Parathyroid adenoma (tissue), 2 donors: ENCODE results near the gene PDZRN3.

Source experiments
- H2AFZ ChIP-seq: fragments of 300-600 bp; sonication (generic); one replicate; pipeline ENCODE4 v1.7.0; 2017; ENCODE audit warnings: antibody characterized with exemption, mild to moderate bottlenecking
- H3K27ac ChIP-seq: fragments of 300-600 bp; sonication (generic); one replicate; pipeline ENCODE4 v1.7.0; 2017
- H3K27me3 ChIP-seq: fragments of 300-600 bp; sonication (generic); one replicate; pipeline ENCODE4 v1.7.0; 2017; ENCODE audit warnings: low read length; ENCODE audit not compliant: control insufficient read depth, insufficient read depth
- H3K36me3 ChIP-seq: fragments of 300-600 bp; sonication (generic); one replicate; pipeline ENCODE4 v1.7.0; 2017; ENCODE audit warnings: low read length; ENCODE audit not compliant: control insufficient read depth, insufficient read depth
- H3K4me1 ChIP-seq: fragments of 300-600 bp; sonication (generic); one replicate; pipeline ENCODE4 v1.7.0; 2017; ENCODE audit warnings: control low read depth
- H3K4me2 ChIP-seq: fragments of 300-600 bp; sonication (generic); one replicate; pipeline ENCODE4 v1.7.0; 2017; ENCODE audit warnings: low read length
- H3K4me3 ChIP-seq: fragments of 300-600 bp; sonication (generic); one replicate; pipeline ENCODE4 v1.7.0; 2017; ENCODE audit warnings: low read depth, low read length
- H3K79me2 ChIP-seq: fragments of 300-600 bp; sonication (generic); one replicate; pipeline ENCODE4 v1.7.0; 2017; ENCODE audit warnings: control low read depth
- H3K9ac ChIP-seq: fragments of 300-600 bp; sonication (generic); one replicate; pipeline ENCODE4 v1.7.0; 2017; ENCODE audit warnings: mild to moderate bottlenecking
- H3K9me3 ChIP-seq: fragments of 300-600 bp; sonication (generic); one replicate; pipeline ENCODE4 v1.7.0; 2017; ENCODE audit warnings: low read length; ENCODE audit not compliant: control insufficient read depth
- TF ChIP-seq, protein P1 (sequence below): fragments of 300-600 bp; sonication (generic); IDR thresholded peaks from one replicate; pipeline ENCODE4 v1.7.0; 2017; ENCODE audit warnings: antibody characterized with exemption, mild to moderate bottlenecking
- donor health status: primary hyperparathyroidism.

PDZRN3 gene

DNA sequence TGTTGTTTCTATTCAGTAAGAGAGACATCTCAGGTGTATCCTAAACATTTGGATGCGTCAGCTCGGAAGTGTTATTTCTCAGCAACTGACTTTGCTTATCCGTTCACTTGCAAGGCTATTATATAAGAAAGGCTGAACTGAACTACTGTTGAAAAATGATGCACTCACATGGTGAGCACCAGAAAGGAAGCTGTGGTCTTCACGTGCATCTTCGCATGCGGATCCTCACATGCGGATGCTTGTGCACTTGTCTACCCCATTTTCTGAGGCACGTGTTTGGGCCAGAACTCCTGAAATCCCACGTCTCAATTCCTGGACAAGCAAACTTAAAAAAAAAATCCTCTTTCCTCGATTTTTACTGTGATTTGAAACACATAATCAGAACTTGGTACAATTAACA is 63.2 kb downstream of the PDZRN3 start:
- no peaks in the 10 kb centered on the region for H3K9me3 ChIP-seq
- no peak overlapping the region for H3K9ac ChIP-seq
- H2AFZ ChIP-seq: no peak overlapping the region
- no peak overlapping the region for H3K4me3 ChIP-seq
- H3K27me3 ChIP-seq: no peaks in the 10 kb centered on the region
- H3K27ac ChIP-seq: no peak overlapping the region
- no peaks in the 10 kb centered on the region for H3K36me3 ChIP-seq
- no peaks in the 10 kb centered on the region for H3K4me1 ChIP-seq
- no peaks in the 10 kb centered on the region for H3K79me2 ChIP-seq
- no peak overlapping the region for H3K4me2 ChIP-seq
- TF ChIP-seq, protein P1, sequence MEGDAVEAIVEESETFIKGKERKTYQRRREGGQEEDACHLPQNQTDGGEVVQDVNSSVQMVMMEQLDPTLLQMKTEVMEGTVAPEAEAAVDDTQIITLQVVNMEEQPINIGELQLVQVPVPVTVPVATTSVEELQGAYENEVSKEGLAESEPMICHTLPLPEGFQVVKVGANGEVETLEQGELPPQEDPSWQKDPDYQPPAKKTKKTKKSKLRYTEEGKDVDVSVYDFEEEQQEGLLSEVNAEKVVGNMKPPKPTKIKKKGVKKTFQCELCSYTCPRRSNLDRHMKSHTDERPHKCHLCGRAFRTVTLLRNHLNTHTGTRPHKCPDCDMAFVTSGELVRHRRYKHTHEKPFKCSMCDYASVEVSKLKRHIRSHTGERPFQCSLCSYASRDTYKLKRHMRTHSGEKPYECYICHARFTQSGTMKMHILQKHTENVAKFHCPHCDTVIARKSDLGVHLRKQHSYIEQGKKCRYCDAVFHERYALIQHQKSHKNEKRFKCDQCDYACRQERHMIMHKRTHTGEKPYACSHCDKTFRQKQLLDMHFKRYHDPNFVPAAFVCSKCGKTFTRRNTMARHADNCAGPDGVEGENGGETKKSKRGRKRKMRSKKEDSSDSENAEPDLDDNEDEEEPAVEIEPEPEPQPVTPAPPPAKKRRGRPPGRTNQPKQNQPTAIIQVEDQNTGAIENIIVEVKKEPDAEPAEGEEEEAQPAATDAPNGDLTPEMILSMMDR: no peak

DNA sequence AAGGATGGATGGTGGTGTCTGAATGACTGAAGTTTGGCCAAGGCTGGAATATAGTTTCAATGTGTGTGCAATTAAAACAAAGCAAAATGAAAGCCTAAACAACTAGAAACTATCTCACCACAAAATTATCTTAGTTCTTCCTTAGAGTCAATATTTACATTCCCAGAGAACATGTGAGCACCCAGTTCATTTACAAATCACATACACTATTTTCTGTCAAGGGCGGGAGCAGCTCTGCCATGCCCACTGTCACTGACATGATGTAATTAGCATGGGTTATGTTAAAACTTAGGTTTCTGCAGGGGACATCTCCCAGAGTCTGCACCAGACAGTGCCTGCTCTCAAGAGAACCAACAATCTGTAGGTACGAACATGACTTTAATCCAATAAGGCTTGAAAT is 65.0 kb downstream of the PDZRN3 start:
- Histone ChIP-seq H3K4me3 (no peak overlapping the region), H3K4me1 (no peaks in the 10 kb centered on the region), H3K9me3 (no peaks in the 10 kb centered on the region), H3K36me3 (no peaks in the 10 kb centered on the region), H3K27me3 (no peaks in the 10 kb centered on the region), H3K4me2 (no peak overlapping the region), H3K79me2 (no peaks in the 10 kb centered on the region), H2AFZ (no peak overlapping the region), H3K9ac (no peak overlapping the region), H3K27ac (no peak overlapping the region)
- TF ChIP-seq, protein P1: no peak

- no peaks in the 10 kb centered on the region for H3K36me3 ChIP-seq
- no peaks in the 10 kb centered on the region for H3K27me3 ChIP-seq
- TF ChIP-seq, protein P1: no peak
- no peak overlapping the region for H3K9ac ChIP-seq
- H3K4me1 ChIP-seq: no peaks in the 10 kb centered on the region
- no peak overlapping the region for H2AFZ ChIP-seq
- H3K27ac ChIP-seq: no peak overlapping the region
- no peaks in the 10 kb centered on the region for H3K9me3 ChIP-seq
- H3K4me2 ChIP-seq: no peak overlapping the region
- no peak overlapping the region for H3K4me3 ChIP-seq
- no peaks in the 10 kb centered on the region for H3K79me2 ChIP-seq
Observed at GRCh38 chr3:73558727-73559075, 66.0 kb downstream of the PDZRN3 start.

GRCh38 chr3:73557986-73558726 is 66.6 kb downstream of the PDZRN3 start:
- TF ChIP-seq, protein P1: no peak
- Histone ChIP-seq H3K36me3 (no peaks in the 10 kb centered on the region), H3K79me2 (no peaks in the 10 kb centered on the region), H3K9me3 (no peaks in the 10 kb centered on the region), H3K4me3 (no peak overlapping the region), H3K27ac (no peak overlapping the region), H3K4me2 (no peak overlapping the region), H3K4me1 (no peaks in the 10 kb centered on the region), H2AFZ (no peak overlapping the region), H3K27me3 (no peaks in the 10 kb centered on the region), H3K9ac (no peak overlapping the region)
